Ishikawa (cell line): ENCODE data around the gene NEDD4L.

Source experiments
- CEBPB ChIP-seq: IDR thresholded peaks from 2 replicates; pipeline ENCODE4 v1.6.1; 2012
- CREB1 ChIP-seq: IDR thresholded peaks from 2 replicates; pipeline ENCODE4 v1.6.1; 2012; ENCODE audit warnings: low read depth
- EGR1 ChIP-seq: IDR thresholded peaks from 2 replicates; pipeline ENCODE4 v1.6.1; 2012
- EP300 ChIP-seq: IDR thresholded peaks from 2 replicates; pipeline ENCODE4 v1.6.1; 2012; ENCODE audit warnings: borderline replicate concordance
- FOXM1 ChIP-seq: IDR thresholded peaks from 2 replicates; pipeline ENCODE4 v1.6.1; 2012; ENCODE audit warnings: low read depth, borderline replicate concordance
- NFIC ChIP-seq: IDR thresholded peaks from 2 replicates; pipeline ENCODE4 v1.6.1; 2012
- TCF12 ChIP-seq: IDR thresholded peaks from 2 replicates; pipeline ENCODE4 v1.6.1; 2012; ENCODE audit warnings: low read depth
- YY1 ChIP-seq: IDR thresholded peaks from 2 replicates; pipeline ENCODE4 v1.6.1; 2012; ENCODE audit warnings: low read depth
- ZBTB7A ChIP-seq: IDR thresholded peaks from 2 replicates; pipeline ENCODE4 v1.6.1; 2012; ENCODE audit warnings: low read depth

The NEDD4L gene

GRCh38 chr18:58449464-58449863, 405.4 kb downstream of the NEDD4L start:
- TF ChIP-seq CEBPB = no peak
- TF ChIP-seq YY1 = no peak
- TF ChIP-seq EP300 = no peak
- no peak for TF ChIP-seq FOXM1
- TF ChIP-seq TCF12 = no peak
- TF ChIP-seq ZBTB7A = no peak
- TF ChIP-seq EGR1 = no peak
- no peak for TF ChIP-seq CREB1
- no peak for TF ChIP-seq NFIC
